ENCODE measurements around the gene SEMG2. TPM values are rescaled to one million over a fixed set of nuclear protein-coding genes. Genes with fewer than 3 reads are reported as not detected.
A peak's percentile ranks its signal among the peaks of the same experiment; 100 is the strongest.

SEMG2 gene
- total and polyA plus RNA-seq, 10 of the 15 experiments (the other 5 are each of a cell fraction or from before 2014, with no cell fraction given), result not detected

DNA sequence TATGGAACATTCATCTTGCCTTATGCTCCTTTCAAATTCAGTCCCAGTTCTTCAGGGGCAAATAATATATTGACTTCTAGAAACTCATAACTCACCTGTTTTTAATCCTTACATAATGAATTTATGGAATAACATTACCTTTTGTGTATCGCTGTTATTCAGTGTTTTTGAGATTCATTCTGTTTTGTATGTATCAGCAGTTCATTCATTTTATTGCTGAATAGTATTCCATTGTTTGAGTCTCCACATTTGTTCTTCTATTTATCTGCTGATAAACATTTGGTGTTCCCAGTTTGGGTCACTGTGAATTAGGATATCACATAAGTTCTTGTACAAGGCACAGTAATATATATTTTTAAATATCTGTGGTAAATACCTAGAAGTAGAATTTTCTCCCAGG is 5.1 kb downstream of the SEMG2 start (continued):
- TF ChIP-seq POU2F2 (IDR thresholded peaks at IDR 0.05; ENCODE audit: borderline replicate concordance, low read depth, low read length), result no peak
- TF ChIP-seq SMAD5 (IDR thresholded peaks at IDR 0.05; ENCODE audit: low read depth), result no peak
- no peak for TF ChIP-seq KAT2A (conservative IDR thresholded peaks at IDR 0.05; ENCODE audit: control insufficient read depth, low read depth, low read length)
- no peak for TF ChIP-seq SMARCA5 (IDR thresholded peaks at IDR 0.05)
- no peak for TF ChIP-seq ESRRA (IDR thresholded peaks at IDR 0.05; ENCODE audit: low read length)
- no peak for TF ChIP-seq LARP7 (IDR thresholded peaks at IDR 0.05)
- no peak for TF ChIP-seq CBX5 (IDR thresholded peaks at IDR 0.05; ENCODE audit: low read depth)
- TF ChIP-seq SUPT20H (IDR thresholded peaks at IDR 0.05; ENCODE audit: borderline replicate concordance, control insufficient read depth, low read depth, low read length), result no peak

DNA sequence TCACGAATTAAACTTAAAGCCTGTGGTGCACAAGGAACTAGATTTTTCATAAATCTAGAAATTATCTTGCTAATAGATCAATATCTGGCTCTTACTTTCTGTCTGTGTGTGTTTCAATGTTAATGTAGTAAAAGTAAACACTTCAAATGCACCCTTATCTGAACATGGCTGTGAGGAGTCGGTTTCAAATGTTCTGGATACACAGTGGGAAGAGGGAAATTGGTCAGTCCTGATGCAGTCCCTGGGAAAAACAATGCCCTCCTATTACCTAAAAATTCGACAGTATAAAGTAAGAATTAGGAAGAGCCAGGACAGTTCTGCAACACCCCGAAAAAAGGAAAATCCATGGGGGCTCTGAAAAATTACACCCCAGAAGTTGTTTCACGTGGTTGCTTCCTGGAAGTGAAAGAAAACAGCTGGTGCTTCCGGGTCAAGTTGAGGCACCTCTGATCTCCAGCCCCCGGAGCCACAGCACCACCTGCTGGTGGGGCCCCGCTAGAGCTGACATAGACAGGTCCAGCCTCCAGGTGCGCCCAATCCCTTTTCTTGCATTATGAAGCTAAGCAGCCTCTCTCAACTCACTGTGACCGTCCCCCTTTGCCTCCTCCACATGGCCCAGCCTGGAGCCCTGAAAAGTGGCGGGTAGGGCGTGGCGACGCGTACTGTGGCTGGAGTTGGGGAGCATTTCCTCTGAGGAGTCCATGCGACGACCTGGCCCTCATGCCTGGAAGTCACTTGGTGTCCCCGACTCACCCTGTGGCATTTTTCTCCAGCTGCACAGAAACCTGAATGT is 8.3 kb downstream of the SEMG2 start:
- SMC1A ChIA-PET (ENCODE audit: uncharacterized antibody, unreplicated experiment), result no interaction called here
- no peaks in the 10 kb centered on the region for H3K36me3 ChIP-seq (ENCODE audit: control insufficient read depth in 2 of 2, insufficient read depth in 2 of 2, low read length in 1 of 2)
- H2AFZ ChIP-seq (ENCODE audit: control insufficient read depth, low read depth, low read length), result peak overlapping the region; percentile 13; the same call in 1 of the 2 replicates
- H3K4me3 ChIP-seq, result no peak overlapping the region
- H4K20me1 ChIP-seq (ENCODE audit: control insufficient read depth, insufficient read depth), result no peaks in the 10 kb centered on the region
- RAD21 ChIA-PET (ENCODE audit: unreplicated experiment), result interaction anchor here (0.6 to 1.0 kb wide), 2 partner anchors 90 to 185 kb away, joined by 4 read pairs; no protein-coding TSS in a partner anchor
- peak; percentile 85 for TF ChIP-seq NR2C1 (IDR thresholded peaks at IDR 0.05)
- TF ChIP-seq POLR2AphosphoS5 (IDR thresholded peaks at IDR 0.05; ENCODE audit: low read length), result no peak
- TF ChIP-seq, protein P1, sequence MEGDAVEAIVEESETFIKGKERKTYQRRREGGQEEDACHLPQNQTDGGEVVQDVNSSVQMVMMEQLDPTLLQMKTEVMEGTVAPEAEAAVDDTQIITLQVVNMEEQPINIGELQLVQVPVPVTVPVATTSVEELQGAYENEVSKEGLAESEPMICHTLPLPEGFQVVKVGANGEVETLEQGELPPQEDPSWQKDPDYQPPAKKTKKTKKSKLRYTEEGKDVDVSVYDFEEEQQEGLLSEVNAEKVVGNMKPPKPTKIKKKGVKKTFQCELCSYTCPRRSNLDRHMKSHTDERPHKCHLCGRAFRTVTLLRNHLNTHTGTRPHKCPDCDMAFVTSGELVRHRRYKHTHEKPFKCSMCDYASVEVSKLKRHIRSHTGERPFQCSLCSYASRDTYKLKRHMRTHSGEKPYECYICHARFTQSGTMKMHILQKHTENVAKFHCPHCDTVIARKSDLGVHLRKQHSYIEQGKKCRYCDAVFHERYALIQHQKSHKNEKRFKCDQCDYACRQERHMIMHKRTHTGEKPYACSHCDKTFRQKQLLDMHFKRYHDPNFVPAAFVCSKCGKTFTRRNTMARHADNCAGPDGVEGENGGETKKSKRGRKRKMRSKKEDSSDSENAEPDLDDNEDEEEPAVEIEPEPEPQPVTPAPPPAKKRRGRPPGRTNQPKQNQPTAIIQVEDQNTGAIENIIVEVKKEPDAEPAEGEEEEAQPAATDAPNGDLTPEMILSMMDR (IDR thresholded peaks at IDR 0.05 in 2 of 3, conservative IDR thresholded peaks at IDR 0.05 in 1 of 3; ENCODE audit: control insufficient read depth in 2 of 3, extremely low read depth in 1 of 3, insufficient read depth in 1 of 3, low read depth in 3 of 3, low read length in 3 of 3), result peak; percentile 31 to 59 (median 52)
- no peak for TF ChIP-seq ZBED1 (IDR thresholded peaks at IDR 0.05; ENCODE audit: borderline replicate concordance)
- peak; percentile 79 for TF ChIP-seq GABPA (IDR thresholded peaks at IDR 0.05; ENCODE audit: low read depth)
- no peak for TF ChIP-seq ESRRA (IDR thresholded peaks at IDR 0.05; ENCODE audit: low read length)
- peak; percentile 23; the same call in 1 of the 2 replicates for TF ChIP-seq SMC3 (IDR thresholded peaks at IDR 0.05; ENCODE audit: borderline replicate concordance, low read length)
- TF ChIP-seq NR2F1 (conservative IDR thresholded peaks at IDR 0.05), result peak; percentile 37; the same call in 1 of the 2 replicates
- no peak for TF ChIP-seq ZZZ3 (IDR thresholded peaks at IDR 0.05; ENCODE audit: control insufficient read depth, insufficient read length, low read depth)
- TF ChIP-seq RAD21 (IDR thresholded peaks at IDR 0.05; ENCODE audit: insufficient read depth, low read depth, low read length), result peak; percentile 34; the same call in 1 of the 2 replicates
- TF ChIP-seq, protein P2, sequence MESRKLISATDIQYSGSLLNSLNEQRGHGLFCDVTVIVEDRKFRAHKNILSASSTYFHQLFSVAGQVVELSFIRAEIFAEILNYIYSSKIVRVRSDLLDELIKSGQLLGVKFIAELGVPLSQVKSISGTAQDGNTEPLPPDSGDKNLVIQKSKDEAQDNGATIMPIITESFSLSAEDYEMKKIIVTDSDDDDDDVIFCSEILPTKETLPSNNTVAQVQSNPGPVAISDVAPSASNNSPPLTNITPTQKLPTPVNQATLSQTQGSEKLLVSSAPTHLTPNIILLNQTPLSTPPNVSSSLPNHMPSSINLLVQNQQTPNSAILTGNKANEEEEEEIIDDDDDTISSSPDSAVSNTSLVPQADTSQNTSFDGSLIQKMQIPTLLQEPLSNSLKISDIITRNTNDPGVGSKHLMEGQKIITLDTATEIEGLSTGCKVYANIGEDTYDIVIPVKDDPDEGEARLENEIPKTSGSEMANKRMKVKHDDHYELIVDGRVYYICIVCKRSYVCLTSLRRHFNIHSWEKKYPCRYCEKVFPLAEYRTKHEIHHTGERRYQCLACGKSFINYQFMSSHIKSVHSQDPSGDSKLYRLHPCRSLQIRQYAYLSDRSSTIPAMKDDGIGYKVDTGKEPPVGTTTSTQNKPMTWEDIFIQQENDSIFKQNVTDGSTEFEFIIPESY (IDR thresholded peaks at IDR 0.05), result no peak
- FAIRE-seq, result no peak
- POLR2A ChIA-PET, result no interaction called here
- H3K4me1 ChIP-seq (ENCODE audit: control insufficient read depth, insufficient read depth, low read length), result no peaks in the 10 kb centered on the region
- no peak for DNase-seq (ENCODE audit: low read depth, low spot score)
- peak; percentile 61 for ATAC-seq
- H3K9ac ChIP-seq (ENCODE audit: control insufficient read depth, insufficient read depth, low read length), result no peak overlapping the region
- BruUV-seq (replicated peaks), result no TSS peak
- in situ Hi-C loops (cut with MboI), result no loop called here
- H3K4me2 ChIP-seq (ENCODE audit: control insufficient read depth, insufficient read depth), result no peak overlapping the region; the same call in 1 of the 2 replicates
- no peaks in the 10 kb centered on the region for H3K9me3 ChIP-seq (replicated peaks; ENCODE audit: control insufficient read depth, insufficient read depth, low read length)
- intact Hi-C loops (cut with micrococcal nuclease; ENCODE audit: unreplicated experiment), result no loop called here
- no peaks in the 10 kb centered on the region for H3K79me2 ChIP-seq (ENCODE audit: control insufficient read depth, insufficient read depth, low read length)
- no peaks in the 10 kb centered on the region; a peak in 1 of 4 replicates for H3K27me3 ChIP-seq (replicated peaks in 1 of 2; ENCODE audit: control insufficient read depth in 2 of 2, insufficient read depth in 2 of 2, low read length in 1 of 2)
- H3K27ac ChIP-seq (ENCODE audit: control insufficient read depth, insufficient read depth), result no peak overlapping the region
- WGBS (ENCODE audit: insufficient coverage, insufficient replicate concordance, low lambda C conversion rate, missing lambda C conversion rate), result 55% methylated on average over 18 of the region's 18 CpGs
- CTCF ChIA-PET, result interaction anchor here (0.8 to 1.3 kb wide), 2 partner anchors 134 to 185 kb away, joined by 3 read pairs; no protein-coding TSS in a partner anchor

All from GM12878 (cell line).